HCT116 (cell line): Measurements from ENCODE around the gene PNPLA2. TPM values are rescaled to one million over a fixed set of nuclear protein-coding genes. Genes with fewer than 3 reads are reported as not detected.

Source experiments
- ATAC-seq: fragments of 200-7000 bp; cut with Tn5 transposase; 2 replicates; pipeline ENCODE4 v1.9.1; 2020; ENCODE audit warnings: mild to moderate bottlenecking, moderate library complexity
- BruUV-seq: library from RNA; stranded (reverse); fragments of 400-500 nt; replicated peaks from 2 replicates; lab custom pipeline; 2021; lab: Mats Ljungman, UMichigan
- CTCF ChIA-PET: fragments of 300-600 bp; sonication (Branson Sonifier 250); formaldehyde crosslinking; loops from one replicate; lab custom pipeline; 2021; ENCODE audit warnings: antibody characterized with exemption; lab: Charles Lee
- POLR2A ChIA-PET: fragments of 300-600, 350-600 bp; sonication (Branson Sonifier 250); formaldehyde crosslinking; loops from one replicate; lab custom pipeline; 2021; ENCODE audit warnings: antibody characterized with exemption; lab: Charles Lee
- RAD21 ChIA-PET, 2 experiments: fragments of 300-600 bp; sonication (Branson Sonifier 250); formaldehyde crosslinking; loops; one replicate each; lab custom pipeline; 2023; ENCODE audit warnings: low total read pairs in 2 of 2; ENCODE audit not compliant: uncharacterized antibody in 2 of 2, unreplicated experiment in 2 of 2, low non-redundant PET in 1 of 2; lab: Charles Lee
- DNase-seq: peaks from one replicate; pipeline ENCODE4 v3.0.0-alpha.2; 2010; ENCODE audit warnings: low read depth, low spot score
- H2AFZ ChIP-seq: fragments of 200-600 bp; shearing (Covaris generic), sonication (generic); 2 replicates; pipeline ENCODE4 v1.6.1; 2017; ENCODE audit warnings: low read depth, mixed run types, mixed read lengths, antibody characterized with exemption, low read length; ENCODE audit not compliant: poor library complexity, severe bottlenecking
- H3K27ac ChIP-seq: 2 replicates; pipeline ENCODE4 v1.5.1; 2012; ENCODE audit warnings: low read depth, low read length
- H3K27me3 ChIP-seq: fragments of 200-600 bp; sonication (generic); 2 replicates; pipeline ENCODE4 v1.6.1; 2016; ENCODE audit warnings: mixed run types, low read length, mixed read lengths; ENCODE audit not compliant: insufficient read depth
- H3K36me3 ChIP-seq, 2 experiments: fragments of 200-500 bp in 1 of 2; fragments of 200-600 bp in 1 of 2; sonication (Bioruptor generic) in 1 of 2; sonication (generic) in 1 of 2; 2 replicates each; pipeline versions ENCODE4 v1.5.1 to v1.6.1; 2014 to 2016; ENCODE audit warnings: low read length in 2 of 2, inconsistent platforms in 1 of 2, mixed read lengths in 1 of 2, mixed run types in 1 of 2; ENCODE audit not compliant: insufficient read depth in 2 of 2, control insufficient read depth in 1 of 2
- H3K4me1 ChIP-seq, 2 experiments: fragments of 200-600 bp in 1 of 2; sonication (generic) in 1 of 2; 2 replicates each; pipeline versions ENCODE4 v1.5.1 to v1.6.1; 2012 to 2017; ENCODE audit warnings: low read length in 2 of 2, inconsistent platforms in 1 of 2, mild to moderate bottlenecking in 1 of 2, mixed read lengths in 1 of 2, mixed run types in 1 of 2, moderate library complexity in 1 of 2; ENCODE audit not compliant: insufficient read depth in 2 of 2, control insufficient read depth in 1 of 2
- H3K4me2 ChIP-seq: fragments of 200-600 bp; sonication (generic); 2 replicates; pipeline ENCODE4 v1.6.1; 2017; ENCODE audit warnings: mixed run types, low read length, mixed read lengths
- H3K4me3 ChIP-seq, 2 experiments: fragments of 200-600 bp in 1 of 2; sonication (generic) in 1 of 2; replicated peaks in 1 of 2; 2 replicates each; pipeline ENCODE4 v1.5.1; 2011 to 2016; ENCODE audit warnings: low read length in 2 of 2, control low read depth in 1 of 2, low read depth in 1 of 2, mild to moderate bottlenecking in 1 of 2, mixed read lengths in 1 of 2, mixed run types in 1 of 2
- H3K79me2 ChIP-seq: fragments of 200-600 bp; sonication (generic); 2 replicates; pipeline ENCODE4 v1.6.1; 2017; ENCODE audit warnings: mild to moderate bottlenecking, mixed run types, low read length, moderate library complexity, mixed read lengths; ENCODE audit not compliant: insufficient read depth
- H3K9ac ChIP-seq: fragments of 200-600 bp; sonication (generic); 2 replicates; pipeline ENCODE4 v1.6.1; 2016; ENCODE audit warnings: low read length, mixed read lengths
- H3K9me2 ChIP-seq: fragments of 200-600 bp; sonication (generic), shearing (Covaris generic); 2 replicates; pipeline ENCODE4 v1.6.1; 2017; ENCODE audit warnings: mixed run types, mild to moderate bottlenecking, moderate library complexity; ENCODE audit not compliant: insufficient read depth
- H3K9me3 ChIP-seq, 2 experiments: fragments of 200-500 bp in 1 of 2; fragments of 200-600 bp in 1 of 2; sonication (Bioruptor generic) in 1 of 2; sonication (generic) in 1 of 2; 2 replicates each; pipeline ENCODE4 v1.6.1; 2014 to 2017; ENCODE audit warnings: low read length in 2 of 2, mixed read lengths in 2 of 2, inconsistent platforms in 1 of 2, low read depth in 1 of 2, mild to moderate bottlenecking in 1 of 2, mixed run types in 1 of 2, moderate library complexity in 1 of 2; ENCODE audit not compliant: control insufficient read depth in 1 of 2, insufficient read depth in 1 of 2
- H4K20me1 ChIP-seq: fragments of 200-600 bp; sonication (generic), shearing (Covaris generic); 2 replicates; pipeline ENCODE4 v1.6.1; 2017; ENCODE audit warnings: mixed run types, mild to moderate bottlenecking, moderate library complexity; ENCODE audit not compliant: insufficient read depth
- CBX3 ChIP-seq: IDR thresholded peaks from 2 replicates; pipeline ENCODE4 v1.6.1; 2012; ENCODE audit warnings: low read depth
- CEBPB ChIP-seq: IDR thresholded peaks from 2 replicates; pipeline ENCODE4 v1.6.1; 2012; ENCODE audit warnings: low read depth
- CTCF ChIP-seq, 3 experiments: fragments of 200-600 bp in 1 of 3; sonication (generic) in 1 of 3; IDR thresholded peaks in 2 of 3; conservative IDR thresholded peaks in 1 of 3; 2 replicates each; pipeline ENCODE4 v1.5.1; 2012 to 2017; ENCODE audit warnings: low read depth in 2 of 3, low read length in 2 of 3, antibody characterized with exemption in 1 of 3, borderline replicate concordance in 1 of 3, control low read depth in 1 of 3, mild to moderate bottlenecking in 1 of 3, mixed read lengths in 1 of 3, mixed run types in 1 of 3, moderate library complexity in 1 of 3; ENCODE audit not compliant: insufficient read depth in 1 of 3
- ELF1 ChIP-seq: IDR thresholded peaks from 2 replicates; pipeline ENCODE4 v1.6.1; 2012; ENCODE audit warnings: low read depth, borderline replicate concordance
- EZH2 ChIP-seq: fragments of 200-600 bp; sonication (generic); IDR thresholded peaks from 2 replicates; pipeline ENCODE4 v1.6.1; 2017; ENCODE audit warnings: antibody characterized with exemption, mixed run types
- EZH2phosphoT487 ChIP-seq: fragments of 200-600 bp; IDR thresholded peaks from 2 replicates; pipeline ENCODE4 v1.6.1; 2018; ENCODE audit warnings: antibody characterized with exemption, borderline replicate concordance
- JUND ChIP-seq: IDR thresholded peaks from 2 replicates; pipeline ENCODE4 v1.6.1; 2012
- MAX ChIP-seq: IDR thresholded peaks from 2 replicates; pipeline ENCODE4 v1.6.1; 2012
- POLR2A ChIP-seq: IDR thresholded peaks from 2 replicates; pipeline ENCODE4 v1.7.0; 2011; ENCODE audit warnings: borderline replicate concordance; ENCODE audit not compliant: insufficient read depth, insufficient read length; ENCODE audit errors: extremely low read depth
- POLR2AphosphoS5 ChIP-seq: IDR thresholded peaks from 2 replicates; pipeline ENCODE4 v1.6.1; 2011; ENCODE audit warnings: mild to moderate bottlenecking, low read depth, low read length, moderate library complexity
- RAD21 ChIP-seq: IDR thresholded peaks from 2 replicates; pipeline ENCODE4 v1.6.1; 2012; ENCODE audit warnings: low read depth, mild to moderate bottlenecking
- SRF ChIP-seq: IDR thresholded peaks from 2 replicates; pipeline ENCODE4 v1.6.1; 2012; ENCODE audit warnings: low read depth
- TCF7L2 ChIP-seq: IDR thresholded peaks from 2 replicates; pipeline ENCODE4 v1.7.0; 2011; ENCODE audit warnings: borderline replicate concordance, inconsistent platforms; ENCODE audit not compliant: insufficient read depth, insufficient read length; ENCODE audit errors: extremely low read depth
- ZFX ChIP-seq: fragments of 450-650 bp; IDR thresholded peaks from 2 replicates; pipeline ENCODE4 v1.6.1; 2017
- ZNF274 ChIP-seq: fragments of 200-500 bp; sonication (Bioruptor generic); IDR thresholded peaks from 2 replicates; pipeline ENCODE4 v1.6.1; 2014; ENCODE audit warnings: mild to moderate bottlenecking, low read depth, low read length, inconsistent platforms
- intact Hi-C: fragments of 100-400 bp; cut with micrococcal nuclease; formaldehyde crosslinking; loops from 2 replicates; pipeline ENCODE4 v1.10.0; 2022
- total RNA-seq: library from RNA; stranded (reverse); gene quantifications from one replicate; pipeline ENCODE4 v1.2.1, GENCODE V29; 2021; ENCODE audit not compliant: unreplicated experiment
- TF ChIP-seq, protein P1 (sequence below): IDR thresholded peaks from 2 replicates; pipeline ENCODE4 v1.6.1; 2012

The PNPLA2 gene
- total RNA-seq, 1 experiment from 2014 or later = 124 TPM

DNA sequence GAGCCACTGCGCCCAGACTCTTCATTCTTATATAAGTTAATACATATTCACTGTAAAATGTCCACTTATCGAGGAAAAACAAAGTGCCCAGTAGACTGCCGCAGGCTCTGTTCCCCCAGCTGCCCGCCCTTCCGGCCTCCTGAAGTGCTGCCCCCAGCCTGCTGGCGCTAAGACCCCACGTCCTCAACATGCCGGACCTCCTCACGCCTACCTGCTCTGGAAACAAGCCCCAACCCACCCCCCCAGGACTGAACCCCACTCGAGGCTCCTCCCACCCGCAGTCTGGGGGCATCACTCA lies 42.5 kb upstream of the PNPLA2 start:
- peak overlapping the region; percentile 89 to 90 for H3K4me3 ChIP-seq
- H3K9ac ChIP-seq = peak overlapping the region; percentile 99
- H3K4me1 ChIP-seq = peaks cover 15 to 32% of the 10 kb centered on the region in 2 experiments
- no peak for TF ChIP-seq ELF1
- no peak for TF ChIP-seq ZFX
- no peak for TF ChIP-seq EZH2phosphoT487
- CTCF ChIA-PET = interaction anchor here (0.6 to 1.5 kb wide), 2 partner anchors 19 to 109 kb away, joined by 3 to 4 read pairs; no protein-coding TSS in a partner anchor
- H2AFZ ChIP-seq = no peak overlapping the region
- no peaks in the 10 kb centered on the region for H3K9me2 ChIP-seq
- no peaks in the 10 kb centered on the region for H3K9me3 ChIP-seq
- RAD21 ChIA-PET = no interaction called here
- ATAC-seq (peak; percentile 1; the same call in 1 of the 2 replicates), DNase-seq (no peak)
- POLR2A ChIA-PET = interaction anchor here (0.8 kb wide), 1 partner anchor 10 kb away, joined by 4 read pairs; no protein-coding TSS in a partner anchor
- H3K79me2 ChIP-seq = peaks cover 90% of the 10 kb centered on the region
- H3K27me3 ChIP-seq = no peaks in the 10 kb centered on the region
- intact Hi-C loops = no loop called here
- H3K36me3 ChIP-seq = peaks cover 8 to 26% of the 10 kb centered on the region in 2 experiments; a peak in 3 of 4 replicates
- H4K20me1 ChIP-seq = no peaks in the 10 kb centered on the region
- BruUV-seq = no TSS peak
- peak overlapping the region; percentile 95 for H3K27ac ChIP-seq
- peak overlapping the region; percentile 92 for H3K4me2 ChIP-seq

- Histone ChIP-seq H3K9ac (peak overlapping the region; percentile 99), H3K27me3 (no peaks in the 10 kb centered on the region), H3K4me1 (peaks cover 15 to 32% of the 10 kb centered on the region in 2 experiments), H3K9me2 (no peaks in the 10 kb centered on the region), H3K9me3 (no peaks in the 10 kb centered on the region), H3K27ac (peak overlapping the region; percentile 95), H2AFZ (no peak overlapping the region), H3K4me2 (peak overlapping the region; percentile 93), H3K79me2 (peaks cover 84% of the 10 kb centered on the region), H4K20me1 (no peaks in the 10 kb centered on the region), H3K36me3 (peaks cover 7 to 21% of the 10 kb centered on the region in 2 experiments; a peak in 3 of 4 replicates), H3K4me3 (peak overlapping the region; percentile 89 to 90)
- ATAC-seq (peak; percentile 59), DNase-seq (no peak)
- CTCF ChIA-PET = interaction anchor here (0.6 to 1.5 kb wide), 2 partner anchors 19 to 110 kb away, joined by 3 to 4 read pairs; no protein-coding TSS in a partner anchor
- TSS peak; percentile 46 for BruUV-seq
- POLR2A ChIA-PET = no interaction called here
- intact Hi-C loops = no loop called here
- RAD21 ChIA-PET = no interaction called here
- TF ChIP-seq RAD21 (no peak), EZH2 (no peak), ELF1 (no peak), POLR2A (no peak), ZFX (no peak), SRF (no peak), CTCF (IDR thresholded peaks at IDR 0.05 in 2 of 3, conservative IDR thresholded peaks at IDR 0.05 in 1 of 3; ENCODE audit: borderline replicate concordance in 1 of 3, insufficient read depth in 1 of 3, low read depth in 2 of 3, low read length in 2 of 3) (no peak), JUND (no peak), MAX (no peak), CBX3 (no peak), ZNF274 (no peak), CEBPB (no peak), TCF7L2 (no peak), POLR2AphosphoS5 (no peak)
- TF ChIP-seq, protein P1, sequence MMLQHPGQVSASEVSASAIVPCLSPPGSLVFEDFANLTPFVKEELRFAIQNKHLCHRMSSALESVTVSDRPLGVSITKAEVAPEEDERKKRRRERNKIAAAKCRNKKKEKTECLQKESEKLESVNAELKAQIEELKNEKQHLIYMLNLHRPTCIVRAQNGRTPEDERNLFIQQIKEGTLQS = no peak
Observed at GRCh38 chr11:776561-777287, 42.0 kb upstream of the PNPLA2 start.
